Liver (tissue), 9 donors: ENCODE results near the gene SBK2. TPM values are rescaled to one million over a fixed set of nuclear protein-coding genes. Genes with fewer than 3 reads are reported as not detected.

Experiments
- DNase-seq: peaks from one replicate; pipeline ENCODE4 v3.0.0-alpha.2; 2017; ENCODE audit warnings: low spot score
- H3K27ac ChIP-seq, 2 donors: one replicate each; pipeline ENCODE4 v1.7.0; 2013; ENCODE audit warnings: inconsistent platforms in 2 of 2, low read length in 2 of 2, control low read depth in 1 of 2, low read depth in 1 of 2, mild to moderate bottlenecking in 1 of 2
- H3K27me3 ChIP-seq, 4 donors: one replicate each; pipeline versions ENCODE4 v1.6.1 to v1.7.0; 2013; ENCODE audit warnings: low read length in 3 of 4, inconsistent platforms in 1 of 4, mild to moderate bottlenecking in 1 of 4, moderate library complexity in 1 of 4; ENCODE audit not compliant: control insufficient read depth in 4 of 4, insufficient read depth in 4 of 4
- H3K36me3 ChIP-seq, 4 donors: one replicate each; pipeline versions ENCODE4 v1.6.1 to v1.7.0; 2013; ENCODE audit warnings: low read length in 3 of 4, mild to moderate bottlenecking in 3 of 4, low read depth in 1 of 4, moderate library complexity in 1 of 4; ENCODE audit not compliant: control insufficient read depth in 4 of 4, insufficient read depth in 3 of 4
- H3K4me1 ChIP-seq, 4 donors: one replicate each; pipeline versions ENCODE4 v1.6.1 to v1.7.0; 2013; ENCODE audit warnings: low read length in 3 of 4, mild to moderate bottlenecking in 3 of 4, moderate library complexity in 1 of 4; ENCODE audit not compliant: control insufficient read depth in 4 of 4, insufficient read depth in 4 of 4
- H3K4me3 ChIP-seq, 3 donors: one replicate each; pipeline versions ENCODE4 v1.6.1 to v1.7.0; 2013; ENCODE audit warnings: low read length in 3 of 3, control low read depth in 1 of 3, low read depth in 1 of 3, mild to moderate bottlenecking in 1 of 3
- H3K9ac ChIP-seq, 2 donors: one replicate each; pipeline ENCODE4 v1.7.0; 2013; ENCODE audit warnings: low read length in 2 of 2, mild to moderate bottlenecking in 2 of 2, moderate library complexity in 2 of 2, control low read depth in 1 of 2, low read depth in 1 of 2
- H3K9me3 ChIP-seq, 4 donors: one replicate each; pipeline versions ENCODE4 v1.6.1 to v1.7.0; 2013; ENCODE audit warnings: low read length in 3 of 4; ENCODE audit not compliant: control insufficient read depth in 4 of 4
- ATF3 ChIP-seq: IDR thresholded peaks from 2 replicates; pipeline ENCODE4 v1.6.1; 2016; ENCODE audit warnings: antibody characterized with exemption
- EGR1 ChIP-seq, 2 donors: IDR thresholded peaks; 2 replicates each; pipeline ENCODE4 v1.6.1; 2016 to 2018; ENCODE audit warnings: antibody characterized with exemption in 2 of 2, low read depth in 2 of 2
- FOXA1 ChIP-seq: IDR thresholded peaks from 2 replicates; pipeline ENCODE4 v1.6.1; 2016; ENCODE audit warnings: antibody characterized with exemption
- FOXA2 ChIP-seq: IDR thresholded peaks from 2 replicates; pipeline ENCODE4 v1.6.1; 2016; ENCODE audit warnings: antibody characterized with exemption
- GABPA ChIP-seq, 2 donors: IDR thresholded peaks in 1 of 2; conservative IDR thresholded peaks in 1 of 2; 2 replicates each; pipeline ENCODE4 v1.6.1; 2016; ENCODE audit warnings: antibody characterized with exemption in 2 of 2, mild to moderate bottlenecking in 1 of 2, moderate library complexity in 1 of 2
- HNF4A ChIP-seq, 2 donors: conservative IDR thresholded peaks; 2 replicates each; pipeline ENCODE4 v1.6.1; 2016; ENCODE audit warnings: antibody characterized with exemption in 2 of 2, mild to moderate bottlenecking in 2 of 2
- HNF4G ChIP-seq: IDR thresholded peaks from 2 replicates; pipeline ENCODE4 v1.6.1; 2016; ENCODE audit warnings: antibody characterized with exemption
- NR2F2 ChIP-seq: IDR thresholded peaks from 2 replicates; pipeline ENCODE4 v1.6.1; 2016; ENCODE audit warnings: antibody characterized with exemption
- RAD21 ChIP-seq, 2 donors: IDR thresholded peaks; 2 replicates each; pipeline ENCODE4 v1.6.1; 2016; ENCODE audit warnings: antibody characterized with exemption in 2 of 2, mild to moderate bottlenecking in 2 of 2
- REST ChIP-seq: IDR thresholded peaks from 2 replicates; pipeline ENCODE4 v1.6.1; 2016; ENCODE audit warnings: antibody characterized with exemption, mild to moderate bottlenecking
- RXRA ChIP-seq, 2 donors: IDR thresholded peaks; 2 replicates each; pipeline ENCODE4 v1.6.1; 2017 to 2018; ENCODE audit warnings: antibody characterized with exemption in 2 of 2, mild to moderate bottlenecking in 1 of 2
- SP1 ChIP-seq: IDR thresholded peaks from 2 replicates; pipeline ENCODE4 v1.6.1; 2018; ENCODE audit warnings: antibody characterized with exemption, mild to moderate bottlenecking
- TAF1 ChIP-seq: conservative IDR thresholded peaks from 2 replicates; pipeline ENCODE4 v1.6.1; 2016; ENCODE audit warnings: antibody characterized with exemption, mild to moderate bottlenecking
- YY1 ChIP-seq: IDR thresholded peaks from 2 replicates; pipeline ENCODE4 v1.6.1; 2016; ENCODE audit warnings: antibody characterized with exemption, mild to moderate bottlenecking
- ZBTB33 ChIP-seq: IDR thresholded peaks from 2 replicates; pipeline ENCODE4 v1.6.1; 2016; ENCODE audit warnings: antibody characterized with exemption
- WGBS: extraction: QIAGEN DNeasy Blood & Tissue Kit; methylation state at CpG from one replicate; pipeline ENCODE4 v1.1.7; 2013; 5-methylcytosine and 5-hydroxymethylcytosine counted together
- polyA plus RNA-seq, 2 donors: library from polyadenylated mRNA; stranded (reverse) in 1 of 2; unstranded in 1 of 2; fragments of 200-250 nt in 1 of 2; fragments of >200 nt in 1 of 2; fragmentation: Nextera tagmentation in 1 of 2; extraction: Ambion mirVana in 1 of 2; gene quantifications; one replicate each; pipeline versions ENCODE4 v1.2.1 to v1.2.3, GENCODE V29; 2013 to 2015
- total RNA-seq, 2 donors: library from RNA; depleted of rRNA; stranded (reverse); fragments of >200 nt; gene quantifications; one replicate each; pipeline ENCODE4 v1.2.3, GENCODE V29; 2014
- TF ChIP-seq, protein P1 (sequence below): fragments of 150-350 bp; IDR thresholded peaks from 2 replicates; pipeline ENCODE4 v1.5.1; 2017; ENCODE audit warnings: improper control_type of control experiment, low read depth, low read length; ENCODE audit not compliant: missing input control
- donor health status: healthy.
- donor health status: healthy.
- donor health status: healthy.
- donor health status: healthy.
- donor health status: healthy.

SBK2 gene
- total and polyA plus RNA-seq, 4 donors, result not detected

DNA sequence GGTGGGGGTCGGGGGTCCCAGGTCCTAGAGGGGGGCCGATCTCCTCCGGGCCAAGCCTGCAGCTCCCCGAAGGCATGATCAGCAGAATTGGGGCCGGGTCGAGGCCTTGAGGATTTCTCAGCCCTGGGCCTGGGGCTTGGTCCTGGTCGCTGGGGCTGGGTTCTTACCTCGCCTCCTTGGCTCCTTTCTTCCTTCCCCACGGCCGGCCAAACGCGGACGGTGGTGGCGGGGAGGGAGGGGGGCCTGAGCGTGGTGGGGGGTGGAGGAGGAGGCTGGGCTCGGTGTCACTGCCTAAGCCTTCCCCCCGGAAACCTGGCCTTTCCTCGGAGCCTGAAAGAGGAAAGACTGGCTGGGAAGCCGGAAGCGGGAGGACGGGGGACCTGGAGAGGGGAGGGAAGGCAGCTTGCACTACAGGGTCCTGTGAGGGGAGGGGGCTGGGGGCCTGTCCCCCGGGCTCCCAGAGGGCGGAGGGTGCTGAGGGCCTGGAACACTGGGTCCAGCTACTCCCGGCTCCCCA lies 43.8 kb upstream of the SBK2 start, which contains the start of gene ZNF579:
Gene ZNF579 (minus strand): TSS at position 221 of the 517 bp plus-strand sequence. CDS start 1,209 bp downstream, outside the sequence.
- WGBS, result under 1% methylated on average over 24 of the region's 24 CpGs
- TF ChIP-seq EGR1 (IDR thresholded peaks at IDR 0.05; ENCODE audit: low read depth in 2 of 2), result no peak
- no peak for TF ChIP-seq HNF4A (conservative IDR thresholded peaks at IDR 0.05)
- no peak for TF ChIP-seq HNF4G
- TF ChIP-seq, protein P1, sequence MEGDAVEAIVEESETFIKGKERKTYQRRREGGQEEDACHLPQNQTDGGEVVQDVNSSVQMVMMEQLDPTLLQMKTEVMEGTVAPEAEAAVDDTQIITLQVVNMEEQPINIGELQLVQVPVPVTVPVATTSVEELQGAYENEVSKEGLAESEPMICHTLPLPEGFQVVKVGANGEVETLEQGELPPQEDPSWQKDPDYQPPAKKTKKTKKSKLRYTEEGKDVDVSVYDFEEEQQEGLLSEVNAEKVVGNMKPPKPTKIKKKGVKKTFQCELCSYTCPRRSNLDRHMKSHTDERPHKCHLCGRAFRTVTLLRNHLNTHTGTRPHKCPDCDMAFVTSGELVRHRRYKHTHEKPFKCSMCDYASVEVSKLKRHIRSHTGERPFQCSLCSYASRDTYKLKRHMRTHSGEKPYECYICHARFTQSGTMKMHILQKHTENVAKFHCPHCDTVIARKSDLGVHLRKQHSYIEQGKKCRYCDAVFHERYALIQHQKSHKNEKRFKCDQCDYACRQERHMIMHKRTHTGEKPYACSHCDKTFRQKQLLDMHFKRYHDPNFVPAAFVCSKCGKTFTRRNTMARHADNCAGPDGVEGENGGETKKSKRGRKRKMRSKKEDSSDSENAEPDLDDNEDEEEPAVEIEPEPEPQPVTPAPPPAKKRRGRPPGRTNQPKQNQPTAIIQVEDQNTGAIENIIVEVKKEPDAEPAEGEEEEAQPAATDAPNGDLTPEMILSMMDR, result no peak
- no peak for TF ChIP-seq TAF1
- TF ChIP-seq NR2F2, result no peak
- peak; percentile 42 for TF ChIP-seq YY1
- no peak for TF ChIP-seq RXRA (IDR thresholded peaks at IDR 0.05)
- TF ChIP-seq ATF3, result no peak
- TF ChIP-seq RAD21 (IDR thresholded peaks at IDR 0.05), result no peak
- TF ChIP-seq GABPA (IDR thresholded peaks at IDR 0.05 in 1 of 2, conservative IDR thresholded peaks at IDR 0.05 in 1 of 2), result peak; percentile 87 to 90
- no peak for TF ChIP-seq REST
- peak; percentile 7 for TF ChIP-seq SP1
- H3K36me3 ChIP-seq, result peaks cover 0 to 7% (median 2%) of the 10 kb centered on the region in 4 donors
- H3K9me3 ChIP-seq, result no peaks in the 10 kb centered on the region
- peak within 1 kb of the TSS; percentile 62 to 74 for H3K9ac ChIP-seq
- peak within 1 kb of the TSS; percentile 68 to 75 for H3K27ac ChIP-seq
- no peaks in the 10 kb centered on the region for H3K27me3 ChIP-seq
- peak within 1 kb of the TSS; percentile 71 to 95 (median 82) for H3K4me3 ChIP-seq
- peaks cover 7 to 31% (median 25%) of the 10 kb centered on the region in 4 donors for H3K4me1 ChIP-seq
- DNase-seq, result peak; percentile 76

DNA sequence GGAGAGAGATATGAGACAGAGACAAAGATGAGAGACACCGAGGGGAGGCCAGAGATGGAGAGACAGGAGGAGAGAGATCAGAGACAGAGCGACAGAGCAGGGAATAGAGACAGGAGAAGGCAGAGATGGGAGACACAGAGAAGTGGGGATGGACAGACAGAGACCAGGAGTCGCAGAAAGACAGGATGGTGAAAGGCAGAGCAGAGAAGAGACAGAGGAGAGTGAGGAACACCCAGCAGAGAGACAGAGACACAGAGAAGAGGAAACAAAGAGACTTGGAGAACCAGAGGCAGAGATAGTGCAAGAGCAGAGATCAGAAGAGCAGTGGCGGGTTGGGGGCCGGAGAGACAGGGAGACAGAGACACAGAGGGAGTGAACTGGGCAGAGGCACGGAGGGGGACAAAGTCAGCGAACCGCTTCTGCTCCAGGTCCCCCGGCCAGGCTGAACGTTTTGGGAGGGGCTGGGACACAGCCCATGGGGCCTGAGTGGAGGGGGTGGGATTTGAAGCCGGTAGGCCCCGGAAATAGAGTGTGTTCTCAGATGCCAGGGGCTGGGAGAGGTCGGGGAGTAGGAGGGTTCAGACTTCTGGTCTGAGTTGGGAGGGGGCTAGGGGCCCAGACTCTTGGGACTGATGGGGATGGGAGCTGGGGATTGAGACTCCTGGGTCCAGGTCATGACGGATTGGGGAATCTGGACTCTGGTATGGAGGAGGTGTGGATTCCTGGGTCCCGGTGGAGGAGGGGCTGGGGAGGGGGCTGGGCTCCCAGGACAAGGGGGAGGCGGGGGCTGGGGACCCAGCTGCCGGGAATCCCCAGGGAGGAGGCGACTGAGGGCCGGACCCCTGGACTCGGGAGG lies 43.1 kb upstream of the SBK2 start:
- Histone ChIP-seq H3K9me3 (no peaks in the 10 kb centered on the region), H3K9ac (peak overlapping the region; percentile 62 to 74), H3K4me3 (peak overlapping the region; percentile 71 to 95 (median 82)), H3K4me1 (peaks cover 6 to 27% (median 25%) of the 10 kb centered on the region in 4 donors), H3K27me3 (no peaks in the 10 kb centered on the region), H3K27ac (peak overlapping the region; percentile 68 to 75), H3K36me3 (peaks cover 0 to 7% (median 2%) of the 10 kb centered on the region in 4 donors)
- TF ChIP-seq HNF4A (conservative IDR thresholded peaks at IDR 0.05), result peak in 1 of 2 donors; percentile 10
- no peak for TF ChIP-seq FOXA1
- no peak for TF ChIP-seq FOXA2
- no peak for TF ChIP-seq GABPA (IDR thresholded peaks at IDR 0.05 in 1 of 2, conservative IDR thresholded peaks at IDR 0.05 in 1 of 2)
- no peak for TF ChIP-seq ZBTB33
- DNase-seq, result no peak
- WGBS, result 15% methylated on average over 20 of the region's 20 CpGs
